Tibial nerve (tissue), 3 donors: ENCODE measurements around the gene PPP2R2C.

Experiments
- CTCF ChIP-seq, 5 experiments: fragments of 200-600 bp in 3 of 5; fragments of 450-650 bp in 2 of 5; sonication (generic) in 3 of 5; IDR thresholded peaks; one replicate each; pipeline ENCODE4 v1.5.1; 2016 to 2019; ENCODE audit warnings: antibody characterized with exemption in 5 of 5, mild to moderate bottlenecking in 3 of 5, moderate library complexity in 2 of 5
- POLR2A ChIP-seq, 2 donors: fragments of 450-650 bp; IDR thresholded peaks; one replicate each; pipeline ENCODE4 v1.6.1; 2017; ENCODE audit warnings: antibody characterized with exemption in 2 of 2, mild to moderate bottlenecking in 2 of 2, moderate library complexity in 2 of 2

DNA sequence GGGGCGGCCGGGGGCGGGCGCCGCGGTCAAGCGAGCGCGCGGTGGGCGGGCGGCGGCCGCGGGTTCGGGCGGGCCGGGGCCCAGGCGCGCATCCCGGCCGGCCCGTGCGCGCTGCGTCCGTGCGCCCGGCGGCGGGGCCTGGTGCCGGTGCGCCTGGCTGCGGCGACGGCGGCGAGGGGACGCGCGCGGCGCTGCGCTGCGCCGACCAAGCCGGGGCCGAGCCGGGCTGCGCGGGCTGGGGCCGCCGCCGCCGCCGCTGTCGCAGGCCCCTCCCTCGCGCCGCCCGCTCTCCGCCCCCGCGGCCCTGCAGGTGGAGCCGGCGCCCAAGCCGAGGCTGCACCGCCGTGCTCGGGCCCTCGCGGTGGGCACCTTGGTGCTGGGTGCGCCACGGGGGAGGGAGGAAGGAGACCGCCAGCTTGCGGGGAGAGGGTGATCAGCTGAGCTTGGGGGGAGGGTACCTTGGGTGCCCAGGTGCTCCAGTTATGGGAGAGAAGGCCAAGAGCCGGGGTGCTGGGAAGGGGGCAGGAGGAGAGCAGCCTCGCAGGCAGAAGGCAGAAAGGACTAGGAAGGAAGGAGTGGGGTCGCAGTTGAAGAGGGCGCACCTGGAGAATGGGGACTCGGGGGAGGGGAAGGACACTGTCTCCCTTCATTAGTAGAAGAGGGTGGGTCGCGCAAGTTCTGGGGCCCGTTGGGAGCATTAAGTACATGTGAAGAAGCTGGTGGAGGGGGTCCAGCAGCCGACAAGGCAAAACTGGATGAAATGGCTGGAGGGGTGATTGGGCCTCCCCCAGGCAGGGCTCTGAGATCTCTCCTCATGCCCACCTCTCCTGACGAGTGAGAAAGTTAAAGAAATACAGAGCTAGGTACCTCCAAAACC lies at the start of gene PPP2R2C:
- no peak for TF ChIP-seq POLR2A (IDR thresholded peaks at IDR 0.05)
- no peak for TF ChIP-seq CTCF (IDR thresholded peaks at IDR 0.05)
